Karpas-422 (cell line): ENCODE results near the gene JPH2. TPM values are rescaled to one million over a fixed set of nuclear protein-coding genes. Genes with fewer than 3 reads are reported as not detected.
A peak's percentile ranks its signal among the peaks of the same experiment; 100 is the strongest.
"Not testable (repeated sequence)": the region's sequence is repeated elsewhere in the genome, so short reads cannot be mapped to it uniquely, and the experiment has no call there.

Experiments used
- DNase-seq: peaks from one replicate; pipeline ENCODE4 v3.0.0-alpha.2; 2015
- H2AFZ ChIP-seq: fragments of 200-600 bp; sonication (generic); 2 replicates; pipeline ENCODE4 v1.6.1; 2014; ENCODE audit warnings: antibody characterized with exemption, low read length, mixed read lengths
- H3K27ac ChIP-seq: fragments of 200-600 bp; sonication (generic); 2 replicates; pipeline ENCODE4 v1.5.1; 2014; ENCODE audit warnings: mild to moderate bottlenecking, low read length, moderate library complexity
- H3K27me3 ChIP-seq: fragments of 200-600 bp; sonication (generic); 2 replicates; pipeline ENCODE4 v1.6.1; 2014; ENCODE audit warnings: low read length, mixed read lengths
- H3K36me3 ChIP-seq: fragments of 200-600 bp; sonication (generic); 2 replicates; pipeline ENCODE4 v1.6.1; 2014; ENCODE audit warnings: low read length, mixed read lengths; ENCODE audit not compliant: insufficient read depth
- H3K4me1 ChIP-seq: fragments of 200-600 bp; sonication (generic); 2 replicates; pipeline ENCODE4 v1.6.1; 2014; ENCODE audit warnings: mild to moderate bottlenecking, low read length, mixed read lengths
- H3K4me2 ChIP-seq: fragments of 200-600 bp; sonication (generic); 2 replicates; pipeline ENCODE4 v1.6.1; 2014; ENCODE audit warnings: low read length, low read depth, mild to moderate bottlenecking; ENCODE audit not compliant: poor library complexity, severe bottlenecking
- H3K4me3 ChIP-seq: fragments of 200-600 bp; sonication (generic); 2 replicates; pipeline ENCODE4 v1.5.1; 2014; ENCODE audit warnings: mild to moderate bottlenecking, antibody characterized with exemption, low read length, mixed read lengths
- H3K79me2 ChIP-seq: fragments of 200-600 bp; sonication (generic); 2 replicates; pipeline ENCODE4 v1.6.1; 2014; ENCODE audit warnings: mild to moderate bottlenecking, low read length, mixed read lengths
- H3K9ac ChIP-seq: fragments of 200-600 bp; sonication (generic); 2 replicates; pipeline ENCODE4 v1.6.0; 2014; ENCODE audit warnings: low read length
- H3K9me2 ChIP-seq: fragments of 200-600 bp; sonication (generic), shearing (Covaris generic); replicated peaks from 2 replicates; pipeline ENCODE4 v1.6.0; 2014; ENCODE audit warnings: mild to moderate bottlenecking, low read length, moderate library complexity; ENCODE audit not compliant: insufficient read depth
- H3K9me3 ChIP-seq: fragments of 300-700, 200-600 bp; sonication (generic); 2 replicates; pipeline ENCODE4 v1.6.1; 2014; ENCODE audit warnings: low read length, mixed read lengths
- H4K20me1 ChIP-seq: fragments of 200-600 bp; sonication (generic); 2 replicates; pipeline ENCODE4 v1.6.1; 2014; ENCODE audit warnings: mild to moderate bottlenecking, antibody characterized with exemption, low read length, low read depth; ENCODE audit not compliant: insufficient read depth
- total RNA-seq: library from RNA; depleted of rRNA; stranded (reverse); fragments of >200 nt; shearing (Covaris generic); gene quantifications from 2 replicates; pipeline ENCODE4 v1.2.3, GENCODE V29; 2014; ENCODE audit warnings: low replicate concordance

Gene JPH2
- total RNA-seq, 1 experiment from 2014 or later = not detected

- Histone ChIP-seq H3K79me2 (peaks cover 49% of the 10 kb centered on the region), H3K9ac (no peak overlapping the region), H3K27me3 (no peaks in the 10 kb centered on the region), H3K9me2 (no peaks in the 10 kb centered on the region), H3K9me3 (no peaks in the 10 kb centered on the region), H3K36me3 (peaks cover 49% of the 10 kb centered on the region; the same call in 1 of the 2 replicates), H3K4me1 (peaks cover 4% of the 10 kb centered on the region; the same call in 1 of the 2 replicates), H3K4me3 (no peak overlapping the region), H4K20me1 (peaks cover 15% of the 10 kb centered on the region; the same call in 1 of the 2 replicates), H3K4me2 (no peak overlapping the region), H2AFZ (no peak overlapping the region), H3K27ac (no peak overlapping the region)
- DNase-seq = no peak
Observed at GRCh38 chr20:44200371-44200770, 13.4 kb upstream of the JPH2 start.

GRCh38 chr20:44199877-44200276 lies 12.9 kb upstream of the JPH2 start:
- Histone ChIP-seq H3K36me3 (peaks cover 46% of the 10 kb centered on the region; the same call in 1 of the 2 replicates), H3K27me3 (no peaks in the 10 kb centered on the region), H3K27ac (no peak overlapping the region), H3K9ac (no peak overlapping the region), H2AFZ (no peak overlapping the region), H3K4me2 (no peak overlapping the region), H3K9me3 (no peaks in the 10 kb centered on the region), H3K79me2 (peaks cover 45% of the 10 kb centered on the region), H3K9me2 (no peaks in the 10 kb centered on the region), H3K4me1 (peaks cover 4% of the 10 kb centered on the region; the same call in 1 of the 2 replicates), H4K20me1 (peaks cover 19% of the 10 kb centered on the region; the same call in 1 of the 2 replicates), H3K4me3 (no peak overlapping the region)
- no peak for DNase-seq

- H3K4me3 ChIP-seq = no peak overlapping the region
- DNase-seq = no peak
- H4K20me1 ChIP-seq = peaks cover 19% of the 10 kb centered on the region; the same call in 1 of the 2 replicates
- H3K9ac ChIP-seq = no peak overlapping the region
- H3K27ac ChIP-seq = no peak overlapping the region
- peaks cover 35% of the 10 kb centered on the region for H3K79me2 ChIP-seq
- no peak overlapping the region for H3K4me2 ChIP-seq
- no peaks in the 10 kb centered on the region for H3K9me3 ChIP-seq
- H2AFZ ChIP-seq = no peak overlapping the region
- no peaks in the 10 kb centered on the region for H3K4me1 ChIP-seq
- H3K9me2 ChIP-seq = no peaks in the 10 kb centered on the region
- H3K27me3 ChIP-seq = no peaks in the 10 kb centered on the region
- H3K36me3 ChIP-seq = peaks cover 46% of the 10 kb centered on the region; the same call in 1 of the 2 replicates
Observed at GRCh38 chr20:44198872-44199271, 11.9 kb upstream of the JPH2 start.

- H3K9ac ChIP-seq = no peak overlapping the region
- H3K27me3 ChIP-seq = no peaks in the 10 kb centered on the region
- peaks cover 19% of the 10 kb centered on the region; the same call in 1 of the 2 replicates for H4K20me1 ChIP-seq
- H3K79me2 ChIP-seq = peaks cover 11% of the 10 kb centered on the region; the same call in 1 of the 2 replicates
- no peaks in the 10 kb centered on the region for H3K4me1 ChIP-seq
- H3K4me3 ChIP-seq = no peak overlapping the region
- H3K9me3 ChIP-seq = no peaks in the 10 kb centered on the region
- no peak for DNase-seq
- no peak overlapping the region for H3K27ac ChIP-seq
- no peak overlapping the region for H3K4me2 ChIP-seq
- H3K36me3 ChIP-seq = peaks cover 31% of the 10 kb centered on the region; the same call in 1 of the 2 replicates
- H3K9me2 ChIP-seq = no peaks in the 10 kb centered on the region
- no peak overlapping the region for H2AFZ ChIP-seq
Observed at GRCh38 chr20:44196271-44196670, 9.3 kb upstream of the JPH2 start.

GRCh38 chr20:44195605-44196004 lies 8.6 kb upstream of the JPH2 start:
- Histone ChIP-seq H3K9me2 (no peaks in the 10 kb centered on the region), H4K20me1 (peaks cover 19% of the 10 kb centered on the region; the same call in 1 of the 2 replicates), H3K27ac (no peak overlapping the region), H3K36me3 (peaks cover 27% of the 10 kb centered on the region; the same call in 1 of the 2 replicates), H3K4me1 (no peaks in the 10 kb centered on the region), H3K9ac (no peak overlapping the region), H3K9me3 (no peaks in the 10 kb centered on the region), H3K27me3 (no peaks in the 10 kb centered on the region), H2AFZ (no peak overlapping the region), H3K79me2 (peaks cover 5% of the 10 kb centered on the region; the same call in 1 of the 2 replicates), H3K4me2 (no peak overlapping the region), H3K4me3 (no peak overlapping the region)
- DNase-seq = no peak

GRCh38 chr20:44193801-44194200 lies 6.8 kb upstream of the JPH2 start:
- Histone ChIP-seq H3K79me2 (no peaks in the 10 kb centered on the region), H3K9me3 (no peaks in the 10 kb centered on the region), H3K9me2 (no peaks in the 10 kb centered on the region), H4K20me1 (0 out of 2 replicates have a peak, but pooled peaks cover 11% of the 10 kb centered on the region), H3K9ac (no peak overlapping the region), H3K4me2 (no peak overlapping the region), H3K4me1 (no peaks in the 10 kb centered on the region), H3K36me3 (peaks cover 12% of the 10 kb centered on the region; the same call in 1 of the 2 replicates), H2AFZ (no peak overlapping the region), H3K27me3 (no peaks in the 10 kb centered on the region), H3K27ac (no peak overlapping the region), H3K4me3 (no peak overlapping the region)
- DNase-seq = no peak

GRCh38 chr20:44191640-44192039 lies 4.7 kb upstream of the JPH2 start:
- H3K4me2 ChIP-seq, H3K27me3 ChIP-seq, H3K27ac ChIP-seq, H3K4me1 ChIP-seq, H3K9me3 ChIP-seq, H3K36me3 ChIP-seq, H3K79me2 ChIP-seq, H2AFZ ChIP-seq, DNase-seq, H3K9ac ChIP-seq, H3K4me3 ChIP-seq, H3K9me2 ChIP-seq: not testable (repeated sequence)
- 0 out of 2 replicates have a peak, but pooled peaks cover 11% of the 10 kb centered on the region for H4K20me1 ChIP-seq

GRCh38 chr20:44190197-44190852 lies 3.3 kb upstream of the JPH2 start:
- not testable (repeated sequence) for H2AFZ ChIP-seq, H3K9me2 ChIP-seq, H3K4me1 ChIP-seq, H3K36me3 ChIP-seq, H3K9me3 ChIP-seq, H3K79me2 ChIP-seq, H3K4me2 ChIP-seq, H3K27ac ChIP-seq, H4K20me1 ChIP-seq, H3K4me3 ChIP-seq, H3K9ac ChIP-seq, H3K27me3 ChIP-seq
- DNase-seq = peak; percentile 89
